Pancreas (tissue), 10 donors: ENCODE results near the gene TENM4. TPM values are rescaled to one million over a fixed set of nuclear protein-coding genes. Genes with fewer than 3 reads are reported as not detected.

ENCODE experiments used
- ATAC-seq, 4 donors: fragments of 200-7000 bp; cut with Tn5 transposase; one replicate each; pipeline versions ENCODE4 v1.8.0 to v1.9.1; 2020; ENCODE audit warnings: mild to moderate bottlenecking in 4 of 4, moderate library complexity in 4 of 4
- DNase-seq, 6 donors: peaks; one replicate each; pipeline ENCODE4 v3.0.0-alpha.2; 2020
- FAIRE-seq: peaks from 2 replicates; lab custom pipeline; 2012; peaks lifted over from hg19 to GRCh38; lab: Jason Lieb, UNC
- H3K27ac ChIP-seq, 4 donors: fragments of 200-600 bp; sonication (generic); 1 replicate in 3 of 4; 2 replicates in 1 of 4; pipeline versions ENCODE4 v1.5.0 to v1.8.0; 2020
- H3K27me3 ChIP-seq, 4 donors: fragments of 200-600 bp; one replicate each; pipeline ENCODE4 v1.8.0; 2021
- H3K36me3 ChIP-seq, 3 donors: fragments of 200-600 bp; sonication (generic) in 1 of 3; one replicate each; pipeline versions ENCODE4 v1.5.0 to v1.8.0; 2020 to 2021
- H3K4me1 ChIP-seq, 3 donors: fragments of 200-600 bp; one replicate each; pipeline ENCODE4 v1.8.0; 2021
- H3K4me3 ChIP-seq, 4 donors: fragments of 200-600 bp; sonication (generic) in 2 of 4; one replicate each; pipeline versions ENCODE4 v1.5.0 to v1.8.0; 2020 to 2021
- H3K9me3 ChIP-seq, 4 donors: fragments of 200-600 bp; one replicate each; pipeline ENCODE4 v1.8.0; 2021
- CTCF ChIP-seq, 4 donors: fragments of 200-600 bp; sonication (generic) in 3 of 4; IDR thresholded peaks; one replicate each; pipeline versions ENCODE4 v1.5.0 to v1.8.0; 2021; ENCODE audit warnings: antibody characterized with exemption in 4 of 4
- WGBS, 2 donors: extraction: QIAGEN DNeasy Blood & Tissue Kit; methylation state at CpG; one replicate each; pipeline ENCODE4 v1.1.7; 2013; 5-methylcytosine and 5-hydroxymethylcytosine counted together
- intact Hi-C, 3 donors: fragments of 100-400 bp; cut with DNase I; formaldehyde crosslinking; loops; one replicate each; pipeline versions ENCODE4 v1.11.1 to v1.14.2; 2022
- polyA plus RNA-seq, 2 donors: library from polyadenylated mRNA; stranded (reverse); fragments of 200-250 nt; gene quantifications; one replicate each; pipeline ENCODE4 v1.2.3, GENCODE V29; 2013
- total RNA-seq, 6 donors: library from RNA; stranded (reverse); fragmentation: NEBNext Ultra II Directional in 4 of 6; extraction: Animal tissue kit (Norgen Biotek cat#: 25700) in 4 of 6; gene quantifications; one replicate each; pipeline versions ENCODE4 v1.2.1 to v1.2.4, GENCODE V29; 2021 to 2023
- donor health status: healthy with polysubstance abuse.
- donor health status: DM: no; HTN: no; CAD: no; lungs with moderate emphysema.
- donor health status: DM: no; HTN: no; CAD: no.
- donor health status: control.
- donor health status: control.
- donor health status: Bipolar disorder and iron deficiency.
- donor health status: DM: yes; HTN: yes; CAD: no.
- donor health status: DM: no; HTN: no; CAD: no.
- donor health status: DM: no; HTN: no; CAD: no.
- donor health status: DM: yes; HTN: yes; CAD: no.

TENM4 gene
- total and polyA plus RNA-seq, 8 donors, result 0.37 to 6.8 (median 1.3) TPM

GRCh38 chr11:78991681-78992080 lies 449.1 kb downstream of the TENM4 start:
- DNase-seq (no peak), FAIRE-seq (no peak), ATAC-seq (no peak)
- H3K4me1 ChIP-seq, result no peaks in the 10 kb centered on the region
- H3K27me3 ChIP-seq, result no peaks in the 10 kb centered on the region
- no peaks in the 10 kb centered on the region for H3K9me3 ChIP-seq
- intact Hi-C loops, result no loop called here
- no peak overlapping the region for H3K4me3 ChIP-seq
- no peak overlapping the region for H3K27ac ChIP-seq
- no peaks in the 10 kb centered on the region for H3K36me3 ChIP-seq
- TF ChIP-seq CTCF (IDR thresholded peaks at IDR 0.05), result no peak

GRCh38 chr11:78990261-78990660 lies 450.6 kb downstream of the TENM4 start:
- no peak for ATAC-seq
- WGBS, 2 donors, result 58 to 61% methylated on average over 9 of the region's 9 CpGs
- no peak for TF ChIP-seq CTCF (IDR thresholded peaks at IDR 0.05)

GRCh38 chr11:78987748-78988147 lies 453.1 kb downstream of the TENM4 start:
- H3K27ac ChIP-seq, result no peak overlapping the region
- no peaks in the 10 kb centered on the region for H3K4me1 ChIP-seq
- intact Hi-C loops, result loop anchor here in 1 of 3 donors (10.0 kb wide), 1 partner anchor 57 kb away; no protein-coding TSS in a partner anchor
- H3K36me3 ChIP-seq, result no peaks in the 10 kb centered on the region
- no peak overlapping the region for H3K4me3 ChIP-seq
- no peak for TF ChIP-seq CTCF (IDR thresholded peaks at IDR 0.05)
- H3K27me3 ChIP-seq, result no peaks in the 10 kb centered on the region
- H3K9me3 ChIP-seq, result no peaks in the 10 kb centered on the region
- no peak for FAIRE-seq
- no peak for DNase-seq
- no peak for ATAC-seq
- 94 to 95% methylated on average over 4 of the region's 4 CpGs for WGBS, 2 donors

More at GRCh38 chr11:78990261-78990660, 450.6 kb downstream of the TENM4 start:
- H3K4me3 ChIP-seq, result no peak overlapping the region
- no peak for FAIRE-seq
- no peaks in the 10 kb centered on the region for H3K27me3 ChIP-seq
- no peaks in the 10 kb centered on the region for H3K9me3 ChIP-seq
- intact Hi-C loops, result no loop called here
- H3K36me3 ChIP-seq, result no peaks in the 10 kb centered on the region
- H3K4me1 ChIP-seq, result no peaks in the 10 kb centered on the region
- DNase-seq, result no peak
- H3K27ac ChIP-seq, result no peak overlapping the region

GRCh38 chr11:78986305-78986704 lies 454.5 kb downstream of the TENM4 start:
- DNase-seq (no peak), FAIRE-seq (no peak), ATAC-seq (no peak)
- intact Hi-C loops, result loop anchor here in 1 of 3 donors (10.0 kb wide), 1 partner anchor 58 kb away; no protein-coding TSS in a partner anchor
- WGBS, 2 donors, result 79 to 88% methylated on average over 8 of the region's 8 CpGs
- H3K4me3 ChIP-seq, result no peak overlapping the region
- H3K9me3 ChIP-seq, result no peaks in the 10 kb centered on the region
- H3K36me3 ChIP-seq, result no peaks in the 10 kb centered on the region
- H3K27me3 ChIP-seq, result no peaks in the 10 kb centered on the region
- TF ChIP-seq CTCF (IDR thresholded peaks at IDR 0.05), result no peak
- H3K27ac ChIP-seq, result no peak overlapping the region
- H3K4me1 ChIP-seq, result no peaks in the 10 kb centered on the region

- Histone ChIP-seq H3K36me3 (no peaks in the 10 kb centered on the region), H3K4me3 (no peak overlapping the region), H3K4me1 (no peaks in the 10 kb centered on the region), H3K27ac (no peak overlapping the region), H3K27me3 (no peaks in the 10 kb centered on the region), H3K9me3 (no peaks in the 10 kb centered on the region)
- ATAC-seq, result peak in 1 of 4 donors; percentile 47
- WGBS, 2 donors, result 18 to 21% methylated on average over 3 of the region's 3 CpGs
- no peak for DNase-seq
- intact Hi-C loops, result loop anchor here in 1 of 3 donors (10.0 kb wide), 1 partner anchor 59 kb away; no protein-coding TSS in a partner anchor
- FAIRE-seq, result no peak
- no peak for TF ChIP-seq CTCF (IDR thresholded peaks at IDR 0.05)
Observed at GRCh38 chr11:78985663-78986062, 455.2 kb downstream of the TENM4 start.
